Vagina (tissue), 2 donors: Measurements from ENCODE around the gene PCSK9. TPM values are rescaled to one million over a fixed set of nuclear protein-coding genes. Genes with fewer than 3 reads are reported as not detected.

Experiments used
- DNase-seq, 2 donors: peaks; one replicate each; pipeline ENCODE4 v3.0.0-alpha.2; 2017; ENCODE audit errors: extremely low spot score in 2 of 2
- H3K27ac ChIP-seq: fragments of 200-600 bp; sonication (generic); one replicate; pipeline ENCODE4 v1.5.1; 2019
- H3K27me3 ChIP-seq: fragments of 200-600 bp; sonication (generic); one replicate; pipeline ENCODE4 v1.5.1; 2019
- H3K36me3 ChIP-seq, 2 donors: fragments of 200-600 bp; sonication (generic); one replicate each; pipeline ENCODE4 v1.5.1; 2017 to 2019
- H3K4me1 ChIP-seq: fragments of 200-600 bp; sonication (generic); one replicate; pipeline ENCODE4 v1.5.1; 2019
- H3K4me3 ChIP-seq, 2 donors: fragments of 200-600 bp; sonication (generic); 1 replicate in 1 of 2; 2 replicates in 1 of 2; pipeline ENCODE4 v1.5.1; 2016 to 2019
- H3K9me3 ChIP-seq: fragments of 200-600 bp; sonication (generic); one replicate; pipeline ENCODE4 v1.5.1; 2019
- POLR2A ChIP-seq, 2 donors: fragments of 450-650 bp; IDR thresholded peaks; one replicate each; pipeline ENCODE4 v1.6.1; 2017; ENCODE audit warnings: antibody characterized with exemption in 2 of 2, mild to moderate bottlenecking in 2 of 2, moderate library complexity in 2 of 2
- POLR2AphosphoS5 ChIP-seq, 2 donors: sonication (generic); formaldehyde crosslinking; IDR thresholded peaks; one replicate each; pipeline ENCODE4 v1.9.0; 2017; ENCODE audit warnings: antibody characterized with exemption in 2 of 2, mild to moderate bottlenecking in 2 of 2, low read depth in 1 of 2; ENCODE audit not compliant: insufficient read depth in 1 of 2
- intact Hi-C: fragments of 100-400 bp; cut with DNase I; formaldehyde crosslinking; loops from one replicate; pipeline ENCODE4 v1.15.1; 2023
- total RNA-seq: library from RNA; depleted of rRNA; stranded (reverse); fragments of >200 nt; gene quantifications from one replicate; pipeline ENCODE4 v1.2.3, GENCODE V29; 2016
- TF ChIP-seq, protein P1 (sequence below), 3 experiments: fragments of 450-650 bp in 2 of 3; fragments of 200-600 bp in 1 of 3; sonication (generic) in 1 of 3; IDR thresholded peaks; one replicate each; pipeline ENCODE4 v1.5.1; 2017 to 2019; ENCODE audit warnings: antibody characterized with exemption in 3 of 3, mild to moderate bottlenecking in 2 of 3, moderate library complexity in 2 of 3

PCSK9 gene
- total RNA-seq, 1 donor from 2014 or later: 0.25 TPM

DNA sequence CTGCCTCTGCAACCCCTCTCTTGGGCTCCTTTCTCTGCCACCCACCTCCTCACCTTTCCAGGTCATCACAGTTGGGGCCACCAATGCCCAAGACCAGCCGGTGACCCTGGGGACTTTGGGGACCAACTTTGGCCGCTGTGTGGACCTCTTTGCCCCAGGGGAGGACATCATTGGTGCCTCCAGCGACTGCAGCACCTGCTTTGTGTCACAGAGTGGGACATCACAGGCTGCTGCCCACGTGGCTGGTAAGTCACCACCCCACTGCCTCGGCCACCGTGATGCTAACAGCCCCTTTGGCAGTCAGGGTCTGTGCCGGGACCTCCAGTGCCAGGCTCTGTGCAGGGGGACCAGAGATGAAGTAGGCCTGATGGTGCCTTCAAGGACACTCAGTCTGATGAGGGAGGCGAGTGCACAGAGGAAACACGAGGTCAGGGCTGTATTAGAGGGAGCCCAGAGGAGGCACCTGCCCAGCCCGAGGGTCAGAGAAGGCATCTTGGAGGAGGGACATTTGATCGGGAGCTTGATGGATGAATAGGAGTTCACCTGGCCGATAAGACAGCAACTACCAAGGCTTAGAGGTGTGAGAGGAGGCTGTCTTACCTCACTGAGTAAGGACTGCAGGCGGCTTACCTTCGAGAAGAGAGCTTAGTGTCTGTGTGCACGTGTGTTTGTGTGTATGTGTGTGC lies 18.1 kb downstream of the PCSK9 start:
- TF ChIP-seq POLR2AphosphoS5 (IDR thresholded peaks at IDR 0.05; ENCODE audit: insufficient read depth in 1 of 2, low read depth in 1 of 2): no peak
- no peak for TF ChIP-seq POLR2A (IDR thresholded peaks at IDR 0.05)
- TF ChIP-seq, protein P1, sequence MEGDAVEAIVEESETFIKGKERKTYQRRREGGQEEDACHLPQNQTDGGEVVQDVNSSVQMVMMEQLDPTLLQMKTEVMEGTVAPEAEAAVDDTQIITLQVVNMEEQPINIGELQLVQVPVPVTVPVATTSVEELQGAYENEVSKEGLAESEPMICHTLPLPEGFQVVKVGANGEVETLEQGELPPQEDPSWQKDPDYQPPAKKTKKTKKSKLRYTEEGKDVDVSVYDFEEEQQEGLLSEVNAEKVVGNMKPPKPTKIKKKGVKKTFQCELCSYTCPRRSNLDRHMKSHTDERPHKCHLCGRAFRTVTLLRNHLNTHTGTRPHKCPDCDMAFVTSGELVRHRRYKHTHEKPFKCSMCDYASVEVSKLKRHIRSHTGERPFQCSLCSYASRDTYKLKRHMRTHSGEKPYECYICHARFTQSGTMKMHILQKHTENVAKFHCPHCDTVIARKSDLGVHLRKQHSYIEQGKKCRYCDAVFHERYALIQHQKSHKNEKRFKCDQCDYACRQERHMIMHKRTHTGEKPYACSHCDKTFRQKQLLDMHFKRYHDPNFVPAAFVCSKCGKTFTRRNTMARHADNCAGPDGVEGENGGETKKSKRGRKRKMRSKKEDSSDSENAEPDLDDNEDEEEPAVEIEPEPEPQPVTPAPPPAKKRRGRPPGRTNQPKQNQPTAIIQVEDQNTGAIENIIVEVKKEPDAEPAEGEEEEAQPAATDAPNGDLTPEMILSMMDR (IDR thresholded peaks at IDR 0.05): no peak
- peak in 1 of 2 donors; percentile 90 for DNase-seq
- Histone ChIP-seq H3K36me3 (no peaks in the 10 kb centered on the region), H3K27ac (no peak overlapping the region), H3K4me1 (no peaks in the 10 kb centered on the region), H3K9me3 (no peaks in the 10 kb centered on the region), H3K27me3 (no peaks in the 10 kb centered on the region), H3K4me3 (no peak overlapping the region)
- intact Hi-C loops: no loop called here

DNA sequence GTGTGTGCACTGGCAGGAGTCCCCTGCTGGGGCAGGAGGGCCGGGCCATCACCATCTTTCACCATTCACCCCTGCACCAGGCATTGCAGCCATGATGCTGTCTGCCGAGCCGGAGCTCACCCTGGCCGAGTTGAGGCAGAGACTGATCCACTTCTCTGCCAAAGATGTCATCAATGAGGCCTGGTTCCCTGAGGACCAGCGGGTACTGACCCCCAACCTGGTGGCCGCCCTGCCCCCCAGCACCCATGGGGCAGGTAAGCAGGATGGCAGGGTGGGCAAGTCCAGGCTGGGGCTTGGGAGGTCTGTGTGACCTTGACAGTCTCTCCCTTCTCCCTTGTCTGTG lies 18.6 kb downstream of the PCSK9 start:
- TF ChIP-seq POLR2AphosphoS5 (IDR thresholded peaks at IDR 0.05; ENCODE audit: insufficient read depth in 1 of 2, low read depth in 1 of 2): no peak
- TF ChIP-seq POLR2A (IDR thresholded peaks at IDR 0.05): no peak
- TF ChIP-seq, protein P1 (IDR thresholded peaks at IDR 0.05): no peak

DNA sequence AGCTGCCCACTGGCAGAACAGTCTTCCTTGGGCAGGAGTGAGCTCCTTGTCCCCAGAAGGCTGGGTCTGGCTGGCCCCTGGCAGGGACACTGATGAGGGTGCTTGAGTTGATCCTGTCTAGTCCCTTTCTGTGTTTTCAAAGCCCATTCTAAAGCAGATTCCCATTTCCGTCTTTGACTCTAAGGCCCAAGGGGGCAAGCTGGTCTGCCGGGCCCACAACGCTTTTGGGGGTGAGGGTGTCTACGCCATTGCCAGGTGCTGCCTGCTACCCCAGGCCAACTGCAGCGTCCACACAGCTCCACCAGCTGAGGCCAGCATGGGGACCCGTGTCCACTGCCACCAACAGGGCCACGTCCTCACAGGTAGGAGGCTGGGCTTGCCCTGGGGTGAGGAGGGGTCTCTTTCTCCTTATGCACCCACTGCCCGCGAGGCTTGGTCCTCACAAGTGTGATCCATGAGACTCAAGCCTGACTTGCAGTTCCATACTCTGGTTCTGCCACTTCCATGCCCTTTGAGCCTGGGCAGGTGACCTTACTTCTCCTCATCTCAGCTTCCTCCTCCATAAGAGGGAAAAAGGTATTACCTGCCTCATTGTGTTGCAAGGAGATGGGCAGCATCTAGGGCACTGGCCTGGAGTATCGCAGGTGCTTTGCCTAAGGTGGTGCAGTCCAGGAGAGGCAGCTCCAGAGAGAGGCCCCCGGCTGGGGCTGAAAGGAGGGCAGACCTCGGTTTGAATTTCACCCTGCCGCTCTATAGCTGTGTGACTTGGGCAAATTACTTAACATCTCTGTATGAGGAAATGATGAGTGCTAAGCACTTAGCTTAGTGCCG lies 20.2 kb downstream of the PCSK9 start:
- intact Hi-C loops: no loop called here
- Histone ChIP-seq H3K9me3 (no peaks in the 10 kb centered on the region), H3K4me3 (no peak overlapping the region), H3K27me3 (no peaks in the 10 kb centered on the region), H3K36me3 (no peaks in the 10 kb centered on the region), H3K27ac (no peak overlapping the region), H3K4me1 (peaks cover 4% of the 10 kb centered on the region)
- TF ChIP-seq POLR2A (IDR thresholded peaks at IDR 0.05): no peak
- TF ChIP-seq, protein P1 (IDR thresholded peaks at IDR 0.05): no peak
- no peak for TF ChIP-seq POLR2AphosphoS5 (IDR thresholded peaks at IDR 0.05; ENCODE audit: insufficient read depth in 1 of 2, low read depth in 1 of 2)
- peak in 1 of 2 donors; percentile 77 for DNase-seq

More for the DNA sequence above, 18.6 kb downstream of the PCSK9 start:
- no peaks in the 10 kb centered on the region for H3K27me3 ChIP-seq
- no peaks in the 10 kb centered on the region for H3K4me1 ChIP-seq
- H3K4me3 ChIP-seq: no peak overlapping the region
- H3K9me3 ChIP-seq: no peaks in the 10 kb centered on the region
- no peak overlapping the region for H3K27ac ChIP-seq
- intact Hi-C loops: no loop called here
- H3K36me3 ChIP-seq: no peaks in the 10 kb centered on the region
- no peak for DNase-seq

DNA sequence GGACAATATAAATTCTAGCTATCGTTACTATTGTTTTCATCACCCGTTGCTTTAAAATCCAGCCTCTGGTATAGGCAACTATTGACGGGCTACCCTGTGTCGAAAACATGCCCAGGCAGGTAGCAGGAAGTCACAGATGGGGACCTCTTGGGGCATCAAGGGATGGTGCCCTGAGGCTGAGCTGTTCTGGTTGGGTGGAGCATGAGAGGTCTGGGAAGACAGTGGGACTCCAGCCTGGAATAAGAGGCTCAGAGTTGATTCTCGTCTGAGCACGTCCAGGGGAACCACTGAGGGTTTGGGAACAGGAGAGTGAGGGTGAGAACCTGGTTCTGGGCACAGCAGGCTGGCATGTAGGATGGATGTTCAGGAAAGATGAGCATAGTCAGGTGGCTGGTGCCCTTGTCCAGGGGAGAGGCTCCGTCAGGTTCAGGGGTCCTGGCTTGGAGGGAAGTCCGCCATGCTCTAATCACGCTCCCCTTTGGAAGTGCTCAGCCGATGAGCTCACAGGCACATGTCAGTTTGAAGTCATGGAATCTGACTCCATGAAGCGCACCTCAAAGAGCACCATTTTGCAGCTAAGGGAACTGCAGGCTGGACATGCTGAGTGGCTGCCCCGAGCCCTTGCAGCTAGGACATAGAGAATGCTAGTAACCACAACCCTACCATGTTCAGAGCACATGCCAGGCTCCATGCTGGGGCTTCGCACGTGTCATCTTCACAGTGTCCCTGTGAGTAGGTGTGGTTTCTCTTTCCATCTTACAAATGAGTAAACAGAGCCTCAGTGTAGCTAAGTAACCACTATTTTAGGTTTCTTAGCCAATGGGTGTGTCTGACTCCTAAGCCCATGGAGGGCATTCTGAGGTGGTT lies 21.0 kb downstream of the PCSK9 start:
- DNase-seq: peak in 1 of 2 donors; percentile 72

More for the DNA sequence above, 21.0 kb downstream of the PCSK9 start:
- H3K9me3 ChIP-seq: no peaks in the 10 kb centered on the region
- TF ChIP-seq POLR2A (IDR thresholded peaks at IDR 0.05) (no peak), POLR2AphosphoS5 (IDR thresholded peaks at IDR 0.05; ENCODE audit: insufficient read depth in 1 of 2, low read depth in 1 of 2) (no peak)
- TF ChIP-seq, protein P1 (IDR thresholded peaks at IDR 0.05): no peak
- intact Hi-C loops: no loop called here
- no peak overlapping the region for H3K4me3 ChIP-seq
- no peaks in the 10 kb centered on the region for H3K27me3 ChIP-seq
- peaks cover 13% of the 10 kb centered on the region for H3K4me1 ChIP-seq
- no peak overlapping the region for H3K27ac ChIP-seq
- no peaks in the 10 kb centered on the region for H3K36me3 ChIP-seq
